Effector memory CD4-positive, alpha-beta T cell (primary cell): ENCODE results near the gene VIPR2.
A peak's percentile ranks its signal among the peaks of the same experiment; 100 is the strongest.

Source experiments
- DNase-seq, 3 donors: peaks; one replicate each; pipeline ENCODE4 v3.0.0-alpha.2; 2020
- H3K27ac ChIP-seq: 2 replicates; pipeline ENCODE4 v1.7.0; 2013; ENCODE audit warnings: mild to moderate bottlenecking, low read length, moderate library complexity; ENCODE audit not compliant: insufficient read depth, poor library complexity, severe bottlenecking
- H3K27me3 ChIP-seq: replicated peaks from 2 replicates; pipeline ENCODE4 v1.7.0; 2013; ENCODE audit warnings: mild to moderate bottlenecking, low read length; ENCODE audit not compliant: insufficient read depth, control insufficient read depth, poor library complexity, severe bottlenecking
- H3K36me3 ChIP-seq: 2 replicates; pipeline ENCODE4 v1.7.0; 2013; ENCODE audit warnings: mild to moderate bottlenecking, low read length, moderate library complexity; ENCODE audit not compliant: control insufficient read depth, insufficient read depth
- H3K4me1 ChIP-seq: 2 replicates; pipeline ENCODE4 v1.7.0; 2013; ENCODE audit warnings: low read length, mild to moderate bottlenecking; ENCODE audit not compliant: control insufficient read depth, insufficient read depth, poor library complexity, severe bottlenecking
- H3K4me3 ChIP-seq: 2 replicates; pipeline ENCODE4 v1.7.0; 2013; ENCODE audit warnings: low read length, low read depth, mild to moderate bottlenecking; ENCODE audit not compliant: insufficient read depth, poor library complexity, severe bottlenecking
- H3K9me3 ChIP-seq: 2 replicates; pipeline ENCODE4 v1.7.0; 2013; ENCODE audit warnings: mild to moderate bottlenecking, low read length, moderate library complexity; ENCODE audit not compliant: control insufficient read depth
- total RNA-seq, 3 donors: gene quantifications; one replicate each; lab custom pipeline; 2026; lab: John Stamatoyannopoulos, UW

VIPR2 gene, protein sequence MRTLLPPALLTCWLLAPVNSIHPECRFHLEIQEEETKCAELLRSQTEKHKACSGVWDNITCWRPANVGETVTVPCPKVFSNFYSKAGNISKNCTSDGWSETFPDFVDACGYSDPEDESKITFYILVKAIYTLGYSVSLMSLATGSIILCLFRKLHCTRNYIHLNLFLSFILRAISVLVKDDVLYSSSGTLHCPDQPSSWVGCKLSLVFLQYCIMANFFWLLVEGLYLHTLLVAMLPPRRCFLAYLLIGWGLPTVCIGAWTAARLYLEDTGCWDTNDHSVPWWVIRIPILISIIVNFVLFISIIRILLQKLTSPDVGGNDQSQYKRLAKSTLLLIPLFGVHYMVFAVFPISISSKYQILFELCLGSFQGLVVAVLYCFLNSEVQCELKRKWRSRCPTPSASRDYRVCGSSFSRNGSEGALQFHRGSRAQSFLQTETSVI
- total RNA-seq, result 0.17 to 2.1 (median 0.44) reads per million in 3 donors

DNA sequence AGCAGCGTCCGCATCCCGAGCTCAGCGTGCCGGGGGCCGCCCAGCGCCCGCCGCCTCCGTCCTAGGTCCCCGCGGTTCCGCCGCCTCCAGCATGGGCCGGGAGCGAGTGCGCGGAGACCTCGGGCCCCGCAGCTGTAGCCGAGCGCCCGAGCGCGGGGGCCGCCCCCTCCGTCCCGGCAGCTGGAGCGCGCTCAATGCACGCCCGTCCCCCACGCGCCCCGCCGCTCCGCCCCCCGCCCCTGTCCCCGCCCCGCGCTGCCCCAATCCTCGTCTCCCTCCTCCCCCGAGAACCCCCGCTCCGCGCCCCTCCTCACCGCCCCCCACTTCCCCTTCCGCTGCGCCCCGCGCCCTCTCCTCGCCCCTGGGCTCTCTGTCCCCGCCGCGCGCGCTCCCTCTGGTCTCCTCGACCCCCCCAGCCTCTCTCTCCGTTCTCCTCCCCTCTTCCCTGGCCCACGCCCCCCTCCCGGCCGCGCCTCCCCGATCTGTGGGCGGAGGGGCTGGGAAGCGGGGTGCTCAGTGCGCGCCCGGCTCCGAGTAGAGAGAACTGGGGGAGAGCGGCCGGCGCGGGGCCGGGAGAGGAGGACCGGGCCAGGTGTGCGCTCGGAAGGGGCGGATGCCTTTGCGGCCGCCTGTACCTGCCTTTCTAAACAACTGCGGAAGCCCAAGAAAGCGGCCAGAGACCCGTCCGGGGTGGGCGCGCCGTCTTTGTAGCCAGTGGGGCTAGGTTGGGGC lies at the start of gene VIPR2:
TSS of gene VIPR2 (minus strand) at position 110 of the 732 bp plus-strand sequence. CDS start at position 14, 96 bp downstream.
- peaks cover 8% of the 10 kb centered on the region for H3K4me1 ChIP-seq
- no peaks in the 10 kb centered on the region for H3K36me3 ChIP-seq
- H3K27ac ChIP-seq, result no peak within 1 kb of the TSS
- peak in 1 of 3 donors; percentile 1 for DNase-seq
- H3K9me3 ChIP-seq, result no peaks in the 10 kb centered on the region
- H3K4me3 ChIP-seq, result peak within 1 kb of the TSS; percentile 46
- H3K27me3 ChIP-seq, result peaks cover 16% of the 10 kb centered on the region

DNA sequence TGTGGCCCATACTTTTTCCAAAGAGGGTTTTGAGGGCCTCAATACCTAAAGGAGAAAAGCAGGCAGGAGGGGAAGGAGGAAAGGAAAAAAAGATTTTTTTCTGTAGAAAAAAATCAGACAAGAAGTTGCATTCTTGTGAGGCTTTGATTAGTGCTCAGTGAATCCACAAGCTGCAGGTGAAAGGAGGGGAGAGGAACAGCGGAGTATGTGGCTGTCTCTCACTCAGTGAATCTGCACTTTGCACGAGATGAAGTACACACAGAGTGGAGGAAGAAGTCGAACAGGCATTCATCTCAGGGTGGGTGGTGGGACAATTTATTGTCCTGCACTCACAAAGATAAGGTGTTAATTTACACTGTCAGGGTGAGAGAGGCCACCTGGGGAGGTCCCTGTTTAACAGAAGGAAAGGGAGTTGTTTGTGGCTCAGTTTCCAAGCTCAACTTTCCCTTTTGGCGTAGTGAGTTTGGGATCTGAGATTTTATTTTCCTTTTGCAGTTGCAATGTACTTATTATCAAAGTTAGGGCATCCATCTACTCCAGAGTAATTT lies 49.0 kb upstream of the VIPR2 start:
- H3K4me3 ChIP-seq, result no peak overlapping the region
- H3K9me3 ChIP-seq, result no peaks in the 10 kb centered on the region
- H3K4me1 ChIP-seq, result peaks cover 30% of the 10 kb centered on the region
- H3K27ac ChIP-seq, result no peak overlapping the region
- H3K36me3 ChIP-seq, result no peaks in the 10 kb centered on the region
- no peak for DNase-seq
- H3K27me3 ChIP-seq, result no peaks in the 10 kb centered on the region

DNA sequence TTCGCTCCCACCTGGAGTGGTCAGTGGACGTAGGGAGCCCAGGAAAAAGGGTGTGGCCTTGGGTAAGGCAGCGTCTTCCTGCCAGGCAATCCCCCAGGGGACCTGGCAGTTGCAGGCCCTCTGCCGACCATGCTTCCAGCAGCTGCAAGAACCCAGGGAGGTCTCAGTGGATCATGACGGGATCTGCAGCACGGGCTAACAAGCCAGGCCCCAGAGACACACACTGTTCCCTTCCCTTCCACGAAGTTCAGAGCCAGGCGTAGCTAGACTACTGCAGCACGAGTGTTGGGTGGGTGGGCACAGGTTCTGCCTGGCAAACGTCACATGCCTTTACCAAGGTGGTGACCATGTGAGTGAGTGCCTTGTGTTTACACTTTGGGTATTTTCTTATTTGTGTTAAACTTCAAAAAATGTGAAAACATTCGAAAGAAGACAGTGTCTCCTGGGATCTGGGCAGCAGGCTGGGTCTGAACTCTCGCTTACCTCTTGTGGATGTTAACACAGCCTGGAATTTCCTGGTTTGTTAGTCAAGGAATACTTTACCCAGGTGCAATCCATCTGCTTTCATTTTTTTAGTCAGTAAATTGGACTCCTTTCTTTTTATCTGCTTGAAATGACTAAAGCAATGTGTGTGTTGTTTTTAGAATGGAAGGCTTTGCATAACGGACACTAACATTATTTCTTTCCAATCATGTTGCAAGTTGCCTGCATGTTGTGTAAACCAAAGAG lies 48.2 kb upstream of the VIPR2 start:
- Histone ChIP-seq H3K4me3 (no peak overlapping the region), H3K27ac (no peak overlapping the region), H3K4me1 (peaks cover 23% of the 10 kb centered on the region)

DNA sequence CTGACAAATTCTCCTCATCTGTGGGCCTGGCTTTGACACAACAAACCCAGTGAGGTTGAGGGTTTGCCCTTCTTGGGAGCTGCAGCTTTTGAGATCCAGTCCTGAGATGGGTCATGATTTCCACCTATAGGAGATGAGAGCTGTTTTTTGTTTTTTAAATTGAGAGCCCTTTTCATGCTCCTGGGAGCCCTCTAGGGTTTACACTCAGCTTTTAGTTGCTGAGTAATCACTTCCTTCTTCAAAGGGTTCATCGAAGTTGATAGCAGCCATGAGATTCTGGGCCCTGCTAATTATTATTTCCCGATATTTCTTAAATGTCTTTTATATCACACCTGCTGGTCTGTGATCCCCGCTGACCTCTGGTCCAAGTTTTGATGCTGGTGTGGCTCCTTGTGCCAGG lies 47.3 kb upstream of the VIPR2 start:
- DNase-seq, result no peak
- Histone ChIP-seq H3K4me1 (peaks cover 15% of the 10 kb centered on the region), H3K27ac (no peak overlapping the region)

More for the DNA sequence above, 48.2 kb upstream of the VIPR2 start:
- H3K9me3 ChIP-seq, result no peaks in the 10 kb centered on the region
- no peak for DNase-seq
- no peaks in the 10 kb centered on the region for H3K27me3 ChIP-seq
- H3K36me3 ChIP-seq, result no peaks in the 10 kb centered on the region

DNA sequence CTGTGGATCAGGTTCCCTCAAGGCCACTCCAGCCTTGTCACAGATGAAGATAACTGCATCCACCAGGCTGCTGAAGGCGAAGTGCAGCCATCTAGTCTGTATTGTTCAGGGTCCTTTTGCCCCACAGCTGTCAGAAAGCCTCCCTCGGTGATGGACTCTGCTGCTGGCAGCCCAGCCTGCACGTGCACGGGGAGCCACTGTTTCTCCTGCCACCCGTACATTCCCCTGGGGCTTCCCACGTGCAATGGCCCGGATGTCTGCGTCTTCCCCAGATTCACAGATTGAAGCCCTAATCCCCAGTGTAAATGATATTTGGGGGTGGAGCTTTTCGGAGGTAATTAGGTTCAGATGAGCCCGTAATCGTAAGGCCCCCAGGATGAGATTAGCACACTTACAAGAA lies 46.6 kb upstream of the VIPR2 start:
- H3K27ac ChIP-seq, result no peak overlapping the region
- no peaks in the 10 kb centered on the region for H3K27me3 ChIP-seq
- H3K4me3 ChIP-seq, result no peak overlapping the region
- H3K4me1 ChIP-seq, result peaks cover 7% of the 10 kb centered on the region
- H3K36me3 ChIP-seq, result no peaks in the 10 kb centered on the region
- no peaks in the 10 kb centered on the region for H3K9me3 ChIP-seq
- no peak for DNase-seq

More for the DNA sequence above, 47.3 kb upstream of the VIPR2 start:
- Histone ChIP-seq H3K4me3 (no peak overlapping the region), H3K36me3 (no peaks in the 10 kb centered on the region), H3K27me3 (no peaks in the 10 kb centered on the region), H3K9me3 (no peaks in the 10 kb centered on the region)

DNA sequence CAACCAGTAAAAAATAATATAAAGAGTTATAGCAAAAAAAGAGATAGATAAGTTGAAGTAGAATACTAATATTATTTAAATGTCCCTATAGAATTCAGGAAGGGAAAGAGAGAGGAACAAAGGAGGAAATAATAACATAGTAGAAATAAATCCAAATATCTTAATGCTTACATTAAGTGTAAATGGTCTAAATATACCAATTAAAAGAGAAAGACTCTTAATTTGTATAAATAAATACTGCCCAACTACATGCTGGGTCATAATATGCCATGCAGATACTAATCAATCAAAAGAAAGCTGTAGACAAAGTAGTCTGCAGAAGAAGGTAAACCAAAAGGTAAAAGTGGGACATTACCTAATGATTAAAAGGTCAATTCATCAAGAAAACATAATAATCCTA lies 43.3 kb upstream of the VIPR2 start:
- no peak overlapping the region for H3K27ac ChIP-seq
- no peaks in the 10 kb centered on the region for H3K36me3 ChIP-seq
- no peak for DNase-seq
- H3K27me3 ChIP-seq, result no peaks in the 10 kb centered on the region
- H3K4me1 ChIP-seq, result no peaks in the 10 kb centered on the region
- H3K9me3 ChIP-seq, result no peaks in the 10 kb centered on the region
- H3K4me3 ChIP-seq, result no peak overlapping the region

DNA sequence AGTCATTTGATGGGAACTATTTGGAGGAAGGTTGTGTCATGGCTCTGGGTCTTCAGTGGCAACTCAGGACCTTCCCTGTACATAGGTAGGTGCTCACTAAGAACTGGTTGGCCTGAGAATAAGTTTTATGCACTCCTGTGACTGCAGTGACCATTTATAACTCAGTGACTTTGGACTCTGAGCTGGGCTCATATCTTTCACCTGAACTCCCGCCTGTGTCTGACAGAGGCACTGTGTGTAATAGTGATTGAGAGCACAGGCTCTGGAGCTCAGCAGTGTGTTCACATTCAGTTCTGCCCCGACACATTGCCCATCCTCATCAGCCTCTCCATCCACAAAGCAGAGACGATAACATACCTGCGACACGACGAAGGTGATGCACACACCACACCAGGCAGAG lies 34.6 kb upstream of the VIPR2 start:
- Histone ChIP-seq H3K9me3 (peaks cover 5% of the 10 kb centered on the region), H3K27ac (no peak overlapping the region)
- DNase-seq, result no peak

DNA sequence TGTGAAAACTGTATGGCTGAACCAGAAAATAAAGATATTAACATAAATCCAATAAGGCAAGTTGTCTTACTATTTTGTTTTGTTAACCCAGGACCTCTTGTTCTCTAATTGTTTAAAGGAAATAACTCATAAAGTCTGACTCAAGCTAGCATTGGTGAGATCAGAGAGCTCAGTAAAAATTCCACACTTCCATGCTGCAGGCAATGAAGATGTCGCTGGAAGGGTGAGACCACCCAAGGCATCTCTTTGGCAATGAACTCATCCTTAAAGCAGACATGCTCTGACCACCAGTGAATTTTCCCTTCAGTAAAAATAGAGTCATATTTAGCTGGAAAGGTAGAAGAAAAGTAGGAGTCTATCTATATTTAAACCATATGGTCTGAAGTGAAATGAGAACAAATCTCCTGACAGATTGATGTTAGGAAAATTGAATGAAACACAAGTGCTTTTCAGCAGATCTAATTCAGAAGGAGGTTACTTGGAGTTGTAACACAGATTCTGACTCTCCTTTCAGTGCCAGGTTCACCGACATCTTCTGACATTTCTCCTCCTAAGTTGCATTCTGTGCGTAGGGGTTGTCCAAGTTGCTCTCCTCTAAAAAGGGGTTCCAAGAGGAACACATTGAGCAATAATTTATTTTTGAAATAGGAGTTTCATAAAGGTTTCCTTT lies 32.8 kb upstream of the VIPR2 start:
- Histone ChIP-seq H3K36me3 (no peaks in the 10 kb centered on the region), H3K9me3 (peaks cover 6% of the 10 kb centered on the region), H3K27ac (no peak overlapping the region), H3K27me3 (no peaks in the 10 kb centered on the region), H3K4me3 (no peak overlapping the region), H3K4me1 (peaks cover 3% of the 10 kb centered on the region)
- DNase-seq, result no peak

More for the DNA sequence above, 34.6 kb upstream of the VIPR2 start:
- H3K27me3 ChIP-seq, result no peaks in the 10 kb centered on the region
- no peaks in the 10 kb centered on the region for H3K36me3 ChIP-seq
- peaks cover 3% of the 10 kb centered on the region for H3K4me1 ChIP-seq
- no peak overlapping the region for H3K4me3 ChIP-seq

DNA sequence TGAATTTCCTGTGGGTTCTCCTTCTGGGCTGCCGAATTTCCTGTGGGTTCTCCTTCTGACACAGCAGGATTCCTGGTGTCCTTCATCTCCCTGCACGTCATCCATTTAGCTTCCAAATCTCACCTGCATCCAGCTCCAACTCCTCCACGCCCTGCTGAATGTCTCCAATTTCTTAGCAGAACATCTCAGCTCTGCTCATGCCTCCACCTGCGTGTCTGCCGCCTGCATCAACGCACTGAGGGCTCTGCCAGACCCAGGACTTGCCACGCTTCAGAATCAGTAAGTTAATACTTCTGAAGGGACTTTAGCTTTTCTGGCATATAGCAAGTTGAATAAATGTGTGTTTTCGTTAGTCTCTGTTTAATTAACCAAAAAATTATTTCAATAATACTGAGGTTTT lies 31.1 kb upstream of the VIPR2 start:
- H3K27me3 ChIP-seq, result no peaks in the 10 kb centered on the region
- peaks cover 3% of the 10 kb centered on the region for H3K4me1 ChIP-seq
- peaks cover 6% of the 10 kb centered on the region for H3K9me3 ChIP-seq
- H3K4me3 ChIP-seq, result no peak overlapping the region
- peak in 2 of 3 donors; percentile 11 to 17 for DNase-seq
- H3K36me3 ChIP-seq, result no peaks in the 10 kb centered on the region
- no peak overlapping the region for H3K27ac ChIP-seq
